ENCODE results near the gene BTG2. TPM values are rescaled to one million over a fixed set of nuclear protein-coding genes. Genes with fewer than 3 reads are reported as not detected.

BTG2 gene
- total RNA-seq, 1 experiment from 2014 or later = 10.9 TPM

GRCh38 chr1:203276408-203276807 lies 28.9 kb upstream of the BTG2 start:
- DNase-seq (ENCODE audit: low read depth) = no peak

GRCh38 chr1:203276916-203277545 lies 28.3 kb upstream of the BTG2 start:
- DNase-seq (ENCODE audit: low read depth) = no peak

- DNase-seq (ENCODE audit: low read depth) = peak; percentile 33
Measured at GRCh38 chr1:203278082-203278884, 27.0 kb upstream of the BTG2 start.

GRCh38 chr1:203278885-203279406 lies 26.4 kb upstream of the BTG2 start:
- DNase-seq (ENCODE audit: low read depth) = no peak

- DNase-seq (ENCODE audit: low read depth) = no peak
Measured at GRCh38 chr1:203280061-203280460, 25.3 kb upstream of the BTG2 start.

GRCh38 chr1:203281033-203281432 lies 24.3 kb upstream of the BTG2 start:
- no peak for DNase-seq (ENCODE audit: low read depth)

- DNase-seq (ENCODE audit: low read depth) = no peak
Measured at GRCh38 chr1:203281851-203282661, 23.3 kb upstream of the BTG2 start.

- no peak for DNase-seq (ENCODE audit: low read depth)
Measured at GRCh38 chr1:203282720-203283542, 22.4 kb upstream of the BTG2 start.

GRCh38 chr1:203283597-203283996 lies 21.7 kb upstream of the BTG2 start:
- DNase-seq (ENCODE audit: low read depth) = no peak

GRCh38 chr1:203284411-203285123 lies 20.8 kb upstream of the BTG2 start:
- no peak for DNase-seq (ENCODE audit: low read depth)

- no peak for DNase-seq (ENCODE audit: low read depth)
Measured at GRCh38 chr1:203286161-203286984, 18.9 kb upstream of the BTG2 start.

GRCh38 chr1:203287109-203287893 lies 18.0 kb upstream of the BTG2 start:
- DNase-seq (ENCODE audit: low read depth) = no peak

- no peak for DNase-seq (ENCODE audit: low read depth)
Measured at GRCh38 chr1:203287898-203288297, 17.4 kb upstream of the BTG2 start.

GRCh38 chr1:203288400-203288799 lies 16.9 kb upstream of the BTG2 start:
- no peak for DNase-seq (ENCODE audit: low read depth)

- no peak for DNase-seq (ENCODE audit: low read depth)
Measured at GRCh38 chr1:203289281-203289981, 15.9 kb upstream of the BTG2 start.

GRCh38 chr1:203289982-203290260 lies 15.4 kb upstream of the BTG2 start:
- DNase-seq (ENCODE audit: low read depth) = no peak

- DNase-seq (ENCODE audit: low read depth) = no peak
Measured at GRCh38 chr1:203290261-203291089, 14.8 kb upstream of the BTG2 start.

Measured in HT1080 (cell line).